NB4 (cell line): ENCODE results near the gene AP1M2.

Experiments used
- CTCF ChIP-seq: IDR thresholded peaks from one replicate; pipeline ENCODE4 v1.5.1; 2012; ENCODE audit warnings: low read depth, low read length
- MAX ChIP-seq: IDR thresholded peaks from 2 replicates; pipeline ENCODE4 v1.6.1; 2011; ENCODE audit warnings: low read depth, low read length
- MYC ChIP-seq: IDR thresholded peaks from 2 replicates; pipeline ENCODE4 v1.6.1; 2011; ENCODE audit warnings: low read depth, low read length
- POLR2A ChIP-seq: IDR thresholded peaks from 2 replicates; pipeline ENCODE4 v1.6.1; 2011; ENCODE audit warnings: mild to moderate bottlenecking; ENCODE audit not compliant: insufficient read length; ENCODE audit errors: extremely low read depth

- TF ChIP-seq CTCF (peak; percentile 83), POLR2A (no peak), MAX (0 out of 2 replicates have a peak, but pooled peaks have one; percentile 20), MYC (no peak)
Measured at GRCh38 chr19:10551698-10552301, 35.3 kb downstream of the AP1M2 start.
